ENCODE data around the gene NR3C2.

The NR3C2 gene

GRCh38 chr4:148182230-148182911, 259.8 kb downstream of the NR3C2 start:
- no peaks in the 10 kb centered on the region for H3K36me3 Mint-ChIP-seq (ENCODE audit: low read depth)
- no peaks in the 10 kb centered on the region for H3K9me3 Mint-ChIP-seq
- no peaks in the 10 kb centered on the region for H3K4me1 Mint-ChIP-seq (ENCODE audit: low read depth)
- no peak overlapping the region for H3K27ac Mint-ChIP-seq
- no peaks in the 10 kb centered on the region for H3K27me3 Mint-ChIP-seq (ENCODE audit: low read depth)
- no peak overlapping the region for H3K4me3 Mint-ChIP-seq
- no peak for DNase-seq (ENCODE audit: low spot score)

GRCh38 chr4:148173397-148174017, 268.7 kb downstream of the NR3C2 start:
- no peak for DNase-seq (ENCODE audit: low spot score)
- Mint-ChIP-seq H3K27ac (no peak overlapping the region), H3K9me3 (no peaks in the 10 kb centered on the region), H3K27me3 (ENCODE audit: low read depth) (no peaks in the 10 kb centered on the region), H3K4me1 (ENCODE audit: low read depth) (peaks cover 3% of the 10 kb centered on the region), H3K36me3 (ENCODE audit: low read depth) (no peaks in the 10 kb centered on the region), H3K4me3 (no peak overlapping the region)

- H3K36me3 Mint-ChIP-seq (ENCODE audit: low read depth): no peaks in the 10 kb centered on the region
- no peaks in the 10 kb centered on the region for H3K9me3 Mint-ChIP-seq
- peaks cover 3% of the 10 kb centered on the region for H3K4me1 Mint-ChIP-seq (ENCODE audit: low read depth)
- H3K27me3 Mint-ChIP-seq (ENCODE audit: low read depth): no peaks in the 10 kb centered on the region
- H3K4me3 Mint-ChIP-seq: no peak overlapping the region
- no peak overlapping the region for H3K27ac Mint-ChIP-seq
- DNase-seq (ENCODE audit: low spot score): no peak
Observed at GRCh38 chr4:148171596-148171995, 270.6 kb downstream of the NR3C2 start.

- DNase-seq (ENCODE audit: low spot score): no peak
- Mint-ChIP-seq H3K9me3 (no peaks in the 10 kb centered on the region), H3K4me1 (ENCODE audit: low read depth) (peaks cover 3% of the 10 kb centered on the region), H3K4me3 (no peak overlapping the region), H3K27ac (no peak overlapping the region), H3K27me3 (ENCODE audit: low read depth) (no peaks in the 10 kb centered on the region), H3K36me3 (ENCODE audit: low read depth) (no peaks in the 10 kb centered on the region)
Observed at GRCh38 chr4:148170408-148171365, 271.5 kb downstream of the NR3C2 start.

- no peak for DNase-seq (ENCODE audit: low spot score)
- Mint-ChIP-seq H3K27ac (no peak overlapping the region), H3K9me3 (no peaks in the 10 kb centered on the region), H3K36me3 (ENCODE audit: low read depth) (no peaks in the 10 kb centered on the region), H3K4me1 (ENCODE audit: low read depth) (peaks cover 3% of the 10 kb centered on the region), H3K27me3 (ENCODE audit: low read depth) (no peaks in the 10 kb centered on the region), H3K4me3 (no peak overlapping the region)
Observed at GRCh38 chr4:148166132-148166591, 276.1 kb downstream of the NR3C2 start.

- no peaks in the 10 kb centered on the region for H3K9me3 Mint-ChIP-seq
- no peaks in the 10 kb centered on the region for H3K27me3 Mint-ChIP-seq (ENCODE audit: low read depth)
- no peak overlapping the region for H3K27ac Mint-ChIP-seq
- H3K4me1 Mint-ChIP-seq (ENCODE audit: low read depth): no peaks in the 10 kb centered on the region
- DNase-seq (ENCODE audit: low spot score): no peak
- no peak overlapping the region for H3K4me3 Mint-ChIP-seq
- H3K36me3 Mint-ChIP-seq (ENCODE audit: low read depth): no peaks in the 10 kb centered on the region
Observed at GRCh38 chr4:148164557-148164956, 277.7 kb downstream of the NR3C2 start.

- Mint-ChIP-seq H3K27ac (no peak overlapping the region), H3K4me3 (no peak overlapping the region), H3K27me3 (ENCODE audit: low read depth) (no peaks in the 10 kb centered on the region), H3K9me3 (no peaks in the 10 kb centered on the region), H3K36me3 (ENCODE audit: low read depth) (no peaks in the 10 kb centered on the region), H3K4me1 (ENCODE audit: low read depth) (no peaks in the 10 kb centered on the region)
- DNase-seq (ENCODE audit: low spot score): no peak
Observed at GRCh38 chr4:148162991-148163390, 279.2 kb downstream of the NR3C2 start.

- no peak overlapping the region for H3K27ac Mint-ChIP-seq
- no peaks in the 10 kb centered on the region for H3K27me3 Mint-ChIP-seq (ENCODE audit: low read depth)
- no peaks in the 10 kb centered on the region for H3K4me1 Mint-ChIP-seq (ENCODE audit: low read depth)
- H3K36me3 Mint-ChIP-seq (ENCODE audit: low read depth): no peaks in the 10 kb centered on the region
- no peak for DNase-seq (ENCODE audit: low spot score)
- no peak overlapping the region for H3K4me3 Mint-ChIP-seq
- H3K9me3 Mint-ChIP-seq: no peaks in the 10 kb centered on the region
Observed at GRCh38 chr4:148162519-148162918, 279.7 kb downstream of the NR3C2 start.

- H3K9me3 Mint-ChIP-seq: no peaks in the 10 kb centered on the region
- no peaks in the 10 kb centered on the region for H3K27me3 Mint-ChIP-seq (ENCODE audit: low read depth)
- no peak overlapping the region for H3K4me3 Mint-ChIP-seq
- no peaks in the 10 kb centered on the region for H3K36me3 Mint-ChIP-seq (ENCODE audit: low read depth)
- no peaks in the 10 kb centered on the region for H3K4me1 Mint-ChIP-seq (ENCODE audit: low read depth)
- DNase-seq (ENCODE audit: low spot score): no peak
- no peak overlapping the region for H3K27ac Mint-ChIP-seq
Observed at GRCh38 chr4:148161601-148162000, 280.6 kb downstream of the NR3C2 start.

- H3K36me3 Mint-ChIP-seq (ENCODE audit: low read depth): no peaks in the 10 kb centered on the region
- no peaks in the 10 kb centered on the region for H3K4me1 Mint-ChIP-seq (ENCODE audit: low read depth)
- no peaks in the 10 kb centered on the region for H3K9me3 Mint-ChIP-seq
- DNase-seq (ENCODE audit: low spot score): no peak
- H3K4me3 Mint-ChIP-seq: no peak overlapping the region
- H3K27me3 Mint-ChIP-seq (ENCODE audit: low read depth): no peaks in the 10 kb centered on the region
- H3K27ac Mint-ChIP-seq: no peak overlapping the region
Observed at GRCh38 chr4:148159793-148160192, 282.4 kb downstream of the NR3C2 start.

- DNase-seq (ENCODE audit: low spot score): no peak
- Mint-ChIP-seq H3K4me1 (ENCODE audit: low read depth) (no peaks in the 10 kb centered on the region), H3K9me3 (no peaks in the 10 kb centered on the region), H3K27me3 (ENCODE audit: low read depth) (no peaks in the 10 kb centered on the region), H3K36me3 (ENCODE audit: low read depth) (no peaks in the 10 kb centered on the region), H3K4me3 (no peak overlapping the region), H3K27ac (no peak overlapping the region)
Observed at GRCh38 chr4:148154769-148155168, 287.4 kb downstream of the NR3C2 start.

- no peak for DNase-seq (ENCODE audit: low spot score)
- Mint-ChIP-seq H3K4me3 (no peak overlapping the region), H3K27me3 (ENCODE audit: low read depth) (no peaks in the 10 kb centered on the region), H3K27ac (no peak overlapping the region), H3K9me3 (no peaks in the 10 kb centered on the region), H3K36me3 (ENCODE audit: low read depth) (no peaks in the 10 kb centered on the region), H3K4me1 (ENCODE audit: low read depth) (no peaks in the 10 kb centered on the region)
Observed at GRCh38 chr4:148152868-148153625, 289.2 kb downstream of the NR3C2 start.

GRCh38 chr4:148151806-148152205, 290.4 kb downstream of the NR3C2 start:
- H3K27ac Mint-ChIP-seq: no peak overlapping the region
- no peaks in the 10 kb centered on the region for H3K27me3 Mint-ChIP-seq (ENCODE audit: low read depth)
- H3K4me3 Mint-ChIP-seq: no peak overlapping the region
- no peaks in the 10 kb centered on the region for H3K36me3 Mint-ChIP-seq (ENCODE audit: low read depth)
- H3K4me1 Mint-ChIP-seq (ENCODE audit: low read depth): no peaks in the 10 kb centered on the region
- DNase-seq (ENCODE audit: low spot score): no peak
- no peaks in the 10 kb centered on the region for H3K9me3 Mint-ChIP-seq

All from T-helper 2 cell treated with Interferon-gamma antibody and Interleukin-4, amounts not matched to agents 5 μg/mL and 100 μg/mL, for 36 hours (primary cell).